Measurements from ENCODE around the gene KANTR.

The KANTR gene

GRCh38 chrX:53093748-53094581 lies at the start of gene KANTR:
Gene KANTR, plus strand, starts transcription at chrX:53094142. Its CDS starts 30,131 bp downstream, at chrX:53124273.
- DNase-seq = peak; percentile 94

- no peak for DNase-seq
Measured at GRCh38 chrX:53044995-53045394, 48.9 kb upstream of the KANTR start.

- DNase-seq = no peak
Measured at GRCh38 chrX:53047228-53047627, 46.7 kb upstream of the KANTR start.

- DNase-seq = peak; percentile 86
Measured at GRCh38 chrX:53048169-53049126, 45.5 kb upstream of the KANTR start, which contains the start of gene GPR173. Gene GPR173, plus strand, starts transcription at chrX:53048789. Its CDS starts 27,833 bp downstream, at chrX:53076622.

- no peak for DNase-seq
Measured at GRCh38 chrX:53049127-53049517, 44.8 kb upstream of the KANTR start.

GRCh38 chrX:53050841-53051240 lies 43.1 kb upstream of the KANTR start:
- no peak for DNase-seq

- DNase-seq = no peak
Measured at GRCh38 chrX:53055244-53055849, 38.6 kb upstream of the KANTR start.

GRCh38 chrX:53056292-53056691 lies 37.6 kb upstream of the KANTR start:
- no peak for DNase-seq

- DNase-seq = no peak
Measured at GRCh38 chrX:53065104-53065503, 28.8 kb upstream of the KANTR start.

- DNase-seq = no peak
Measured at GRCh38 chrX:53071064-53071463, 22.9 kb upstream of the KANTR start.

- DNase-seq = no peak
Measured at GRCh38 chrX:53071604-53072417, 22.1 kb upstream of the KANTR start.

GRCh38 chrX:53072418-53073114 lies 21.4 kb upstream of the KANTR start:
- no peak for DNase-seq

GRCh38 chrX:53073115-53073586 lies 20.8 kb upstream of the KANTR start:
- DNase-seq = no peak

GRCh38 chrX:53075011-53075410 lies 18.9 kb upstream of the KANTR start:
- DNase-seq = no peak

GRCh38 chrX:53076671-53077070 lies 17.3 kb upstream of the KANTR start:
- DNase-seq = no peak

- no peak for DNase-seq
Measured at GRCh38 chrX:53077207-53078197, 16.4 kb upstream of the KANTR start.

GRCh38 chrX:53078943-53079342 lies 15.0 kb upstream of the KANTR start:
- no peak for DNase-seq

- DNase-seq = peak; percentile 40
Measured at GRCh38 chrX:53080628-53081580, 13.0 kb upstream of the KANTR start.

All from right hindlimb (tissue), 1 donor.